HG03442 (cell line): ENCODE data around the gene NFE2L3.
"Not testable (repeated sequence)": the region's sequence is repeated elsewhere in the genome, so short reads cannot be mapped to it uniquely, and the experiment has no call there.

Experiments
- ATAC-seq: cut with Tn5 transposase; IDR thresholded peaks from one replicate; pipeline ENCODE4 v1.9.1; 2021; ENCODE audit warnings: mild to moderate bottlenecking, moderate library complexity; ENCODE audit not compliant: unreplicated experiment

The NFE2L3 gene, protein sequence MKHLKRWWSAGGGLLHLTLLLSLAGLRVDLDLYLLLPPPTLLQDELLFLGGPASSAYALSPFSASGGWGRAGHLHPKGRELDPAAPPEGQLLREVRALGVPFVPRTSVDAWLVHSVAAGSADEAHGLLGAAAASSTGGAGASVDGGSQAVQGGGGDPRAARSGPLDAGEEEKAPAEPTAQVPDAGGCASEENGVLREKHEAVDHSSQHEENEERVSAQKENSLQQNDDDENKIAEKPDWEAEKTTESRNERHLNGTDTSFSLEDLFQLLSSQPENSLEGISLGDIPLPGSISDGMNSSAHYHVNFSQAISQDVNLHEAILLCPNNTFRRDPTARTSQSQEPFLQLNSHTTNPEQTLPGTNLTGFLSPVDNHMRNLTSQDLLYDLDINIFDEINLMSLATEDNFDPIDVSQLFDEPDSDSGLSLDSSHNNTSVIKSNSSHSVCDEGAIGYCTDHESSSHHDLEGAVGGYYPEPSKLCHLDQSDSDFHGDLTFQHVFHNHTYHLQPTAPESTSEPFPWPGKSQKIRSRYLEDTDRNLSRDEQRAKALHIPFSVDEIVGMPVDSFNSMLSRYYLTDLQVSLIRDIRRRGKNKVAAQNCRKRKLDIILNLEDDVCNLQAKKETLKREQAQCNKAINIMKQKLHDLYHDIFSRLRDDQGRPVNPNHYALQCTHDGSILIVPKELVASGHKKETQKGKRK

GRCh38 chr7:26151953-26152781, at the start of gene NFE2L3:
Gene NFE2L3 (plus strand): TSS chr7:26152198. CDS start chr7:26152499, 301 bp downstream.
- ATAC-seq = peak; percentile 54

DNA sequence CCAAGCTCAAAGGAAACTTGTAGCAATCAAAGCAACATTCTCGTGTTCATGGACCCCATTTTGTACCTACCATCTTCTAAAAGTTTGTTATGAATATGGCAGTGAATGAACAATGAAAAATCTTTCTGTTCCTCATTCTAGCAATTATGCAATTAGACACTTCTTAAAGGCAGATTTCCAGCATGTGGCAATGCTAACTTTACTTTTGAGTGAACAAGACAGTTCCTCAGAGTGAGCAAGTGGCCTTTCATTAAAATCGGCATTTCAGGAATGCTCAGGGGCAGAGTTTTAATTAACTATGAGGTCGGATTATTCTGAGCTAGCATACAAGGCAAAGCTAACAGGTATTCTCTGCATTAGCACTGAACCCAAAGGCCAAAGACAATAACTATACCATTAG, 48.4 kb upstream of the NFE2L3 start:
- ATAC-seq = no peak

DNA sequence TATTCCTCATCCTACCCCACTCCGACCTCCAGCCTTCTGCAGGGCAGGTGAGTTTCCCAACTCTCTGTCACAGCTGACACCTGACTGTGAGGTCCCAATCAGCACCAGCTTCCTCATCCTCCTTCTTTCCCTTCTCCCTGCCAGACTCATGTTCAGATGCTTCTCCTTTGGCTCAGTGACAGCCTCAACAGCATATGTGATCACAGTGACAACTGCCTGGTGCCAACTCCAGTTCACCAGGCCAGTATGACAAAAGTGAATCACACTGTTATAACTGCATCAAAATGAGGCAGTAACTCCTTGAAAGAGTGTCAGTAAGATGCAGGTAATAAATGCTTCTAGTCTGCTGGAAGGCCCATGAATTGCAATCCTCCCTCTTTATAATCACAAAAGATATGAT, 46.8 kb upstream of the NFE2L3 start:
- ATAC-seq = no peak

DNA sequence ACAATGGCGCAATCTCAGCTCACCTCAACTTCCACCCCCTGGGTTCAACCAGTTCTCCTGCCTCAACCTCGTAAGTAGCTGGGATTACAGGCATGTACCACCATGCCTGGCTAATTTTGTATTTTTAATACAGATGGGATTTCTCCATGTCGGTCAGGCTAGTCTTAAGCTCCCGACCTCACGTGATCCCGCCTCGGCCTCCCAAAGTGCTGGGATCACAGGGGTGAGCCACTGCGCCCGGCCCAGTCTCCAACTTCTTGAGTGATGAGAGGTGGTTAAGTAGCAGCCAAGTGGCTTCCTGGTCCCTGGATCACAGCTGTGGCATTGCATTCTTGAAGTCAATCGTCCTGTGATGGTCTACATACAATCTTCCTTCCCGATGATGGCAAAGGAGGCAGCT, 46.1 kb upstream of the NFE2L3 start:
- ATAC-seq = no peak

DNA sequence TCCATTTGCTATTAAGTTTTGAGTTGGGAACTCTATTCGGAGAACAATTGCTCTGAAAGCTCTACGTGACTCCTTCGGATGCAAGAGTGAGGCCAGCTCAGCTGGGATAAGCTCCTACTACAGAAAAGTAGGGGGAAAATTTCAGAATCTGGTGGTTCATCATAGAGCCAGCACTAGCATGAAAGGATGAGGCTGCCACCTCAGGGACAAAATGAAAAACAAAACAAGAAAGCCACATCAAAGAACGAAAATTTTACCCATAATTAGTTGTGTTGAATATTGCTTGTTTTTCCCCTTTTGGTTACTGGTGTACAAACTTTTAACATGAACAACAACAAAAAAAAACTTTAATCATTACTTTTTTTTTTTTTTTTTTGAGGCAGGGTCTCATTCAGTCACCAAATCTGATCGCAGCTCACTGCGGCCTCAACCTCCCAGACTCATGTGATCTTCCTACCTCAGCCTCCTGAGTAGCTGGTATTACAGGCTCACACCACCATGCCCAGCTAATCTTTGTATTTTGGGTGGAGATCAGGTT, 39.7 kb upstream of the NFE2L3 start:
- no peak for ATAC-seq

- ATAC-seq = no peak
Measured at GRCh38 chr7:26115650-26116049, 36.3 kb upstream of the NFE2L3 start.

- no peak for ATAC-seq
Measured at GRCh38 chr7:26117142-26117807, 34.7 kb upstream of the NFE2L3 start.

- ATAC-seq = no peak
Measured at GRCh38 chr7:26117970-26118369, 34.0 kb upstream of the NFE2L3 start.

- ATAC-seq = no peak
Measured at GRCh38 chr7:26122745-26123144, 29.3 kb upstream of the NFE2L3 start.

DNA sequence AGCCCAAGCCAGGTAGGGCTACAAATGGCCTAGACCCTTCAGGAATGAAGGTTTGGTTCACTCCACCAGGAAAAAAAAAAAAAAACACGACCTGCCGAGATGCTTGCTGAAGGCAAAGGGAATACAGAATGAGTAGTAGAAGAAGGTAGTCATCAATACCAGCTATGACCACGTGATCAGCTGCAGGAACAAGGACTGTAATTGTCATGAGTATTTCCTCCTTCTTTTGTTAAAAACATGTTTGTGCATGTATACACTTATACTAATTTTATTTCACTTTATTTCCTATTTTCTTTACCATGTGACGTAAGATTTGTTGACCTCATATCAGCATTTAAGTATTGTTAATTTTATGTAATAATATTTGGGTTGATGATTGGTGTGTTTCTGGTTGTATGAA, 27.2 kb upstream of the NFE2L3 start:
- not testable (repeated sequence) for ATAC-seq

DNA sequence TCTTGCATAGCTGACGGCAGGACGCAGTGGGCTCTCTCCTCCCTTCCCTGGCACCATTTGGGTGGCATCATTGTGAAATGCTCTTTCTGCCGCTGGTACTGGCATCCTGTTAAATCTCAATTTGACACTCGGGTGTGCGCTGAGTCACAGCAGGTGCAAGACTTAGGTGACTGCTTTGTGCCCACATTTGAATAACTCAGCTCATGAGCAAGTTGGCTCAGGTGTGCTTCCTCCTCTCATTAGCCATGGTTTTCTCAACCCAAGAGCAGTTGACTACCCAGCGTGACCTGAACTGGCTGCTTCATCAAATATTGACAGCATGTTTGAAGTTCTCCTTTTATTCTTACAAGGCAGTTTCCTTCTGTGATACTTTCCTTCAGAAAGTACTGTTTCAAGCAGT, 24.6 kb upstream of the NFE2L3 start:
- ATAC-seq = no peak

GRCh38 chr7:26131056-26131589, 20.9 kb upstream of the NFE2L3 start:
- no peak for ATAC-seq

DNA sequence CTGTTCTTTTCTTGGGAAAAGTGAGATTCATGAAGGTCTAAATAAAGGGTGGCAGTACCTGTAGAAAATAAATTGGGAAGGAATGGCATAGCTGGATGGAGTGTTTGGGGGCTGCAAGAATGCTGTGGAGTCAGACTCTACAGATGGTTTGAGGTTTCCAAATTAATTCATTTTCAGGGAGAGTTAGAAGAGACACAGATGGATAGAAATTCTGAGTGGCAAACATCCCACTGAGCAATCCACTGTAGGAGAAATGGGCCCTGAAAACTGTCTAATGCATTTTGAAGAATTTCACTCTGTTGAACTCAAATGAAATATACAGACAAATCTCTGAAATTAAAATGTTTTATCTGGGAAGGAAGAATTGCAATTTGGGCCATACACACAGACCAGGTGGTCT, 16.9 kb upstream of the NFE2L3 start:
- no peak for ATAC-seq

DNA sequence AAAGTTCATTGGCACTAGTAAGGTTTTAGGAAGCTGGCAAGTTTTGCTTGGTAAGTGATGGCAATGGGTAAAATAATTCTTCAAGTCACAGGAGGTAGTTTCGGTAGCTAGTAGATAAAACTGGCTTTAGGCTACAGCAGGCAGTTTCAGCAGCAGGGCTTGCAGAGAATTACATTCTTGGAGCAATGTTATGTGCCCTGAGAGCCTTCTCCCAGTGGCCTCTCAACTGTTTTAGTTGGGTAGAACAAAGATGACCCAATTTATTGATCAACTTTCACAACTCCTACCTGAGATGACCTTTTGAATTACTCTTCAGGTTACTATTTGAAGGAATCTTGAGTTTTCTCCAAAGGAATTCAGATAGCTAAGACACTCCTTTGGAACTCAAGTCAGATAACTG, 16.4 kb upstream of the NFE2L3 start:
- no peak for ATAC-seq

DNA sequence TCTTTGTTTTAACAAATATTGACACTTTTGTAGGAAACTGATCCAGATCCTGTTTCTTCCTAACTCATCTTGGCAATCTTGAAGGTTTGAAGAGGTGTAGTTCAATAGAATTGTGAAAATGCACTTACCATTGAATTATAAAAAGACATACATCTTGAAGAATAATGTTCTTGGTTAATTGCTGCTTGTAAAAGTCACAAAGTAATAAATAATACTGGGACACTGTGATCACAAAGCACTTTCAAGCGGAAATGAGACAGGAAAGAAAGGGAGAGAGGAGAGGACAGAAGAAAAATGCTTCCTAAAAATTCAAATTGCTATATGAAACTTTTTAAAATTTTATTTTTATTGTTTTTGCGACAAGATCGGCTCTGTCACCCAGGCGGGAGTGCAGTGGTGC, 15.2 kb upstream of the NFE2L3 start:
- no peak for ATAC-seq

GRCh38 chr7:26140380-26140779, 11.6 kb upstream of the NFE2L3 start:
- ATAC-seq = no peak

DNA sequence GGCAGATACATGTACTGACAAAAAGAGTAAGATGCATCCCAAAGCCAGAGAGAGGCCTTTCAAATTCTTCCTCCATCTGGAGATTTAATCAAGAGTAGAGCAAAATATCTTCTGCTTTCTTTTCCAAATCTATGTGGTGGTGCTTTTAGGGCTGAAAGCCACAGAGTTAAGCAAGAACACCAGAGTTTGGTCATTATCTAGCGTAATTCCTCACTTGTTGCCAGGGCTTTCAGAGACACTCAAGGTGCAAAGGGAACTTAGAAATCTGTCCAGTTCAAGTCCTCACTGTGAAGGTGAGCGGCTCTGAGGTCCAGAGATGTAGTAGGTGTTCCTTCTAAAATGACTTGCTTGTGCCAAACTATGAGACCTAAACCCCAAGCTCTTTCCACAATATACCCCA, 10.9 kb upstream of the NFE2L3 start:
- ATAC-seq = no peak

DNA sequence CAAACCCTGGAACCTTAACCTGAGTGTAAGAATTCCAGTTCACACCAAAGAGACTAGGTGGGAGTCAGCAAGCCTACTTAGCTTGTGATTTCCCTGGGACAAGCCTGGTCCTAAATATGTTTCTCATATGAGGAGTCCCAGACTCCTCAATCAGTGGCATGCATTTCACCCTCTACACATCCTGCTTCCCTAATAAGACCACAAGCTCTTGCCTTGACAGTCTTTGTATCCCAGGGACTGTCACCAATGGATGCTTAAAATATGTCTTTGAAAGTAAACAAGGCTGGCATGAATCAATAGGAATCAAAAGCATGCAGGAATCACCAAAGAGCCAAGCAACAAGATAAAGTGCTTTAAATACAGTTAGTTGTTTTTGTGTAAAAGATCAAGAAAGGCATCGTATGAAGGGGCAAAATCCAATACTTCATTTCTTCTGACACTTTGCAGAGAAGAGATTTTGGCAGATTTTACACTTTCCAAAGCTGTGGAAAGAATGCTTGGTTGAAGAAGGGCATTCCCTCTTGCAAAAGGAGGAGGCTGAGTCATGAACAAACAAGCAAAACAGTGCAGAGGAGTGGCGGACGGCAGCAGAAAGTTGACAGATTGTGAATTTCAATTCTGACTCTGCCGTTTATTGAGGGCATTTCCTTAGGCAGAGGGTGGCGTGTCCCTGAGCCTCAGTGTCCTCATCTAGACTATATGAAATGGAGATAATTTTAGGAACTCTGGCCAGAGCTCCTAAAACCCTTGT, 8.5 kb upstream of the NFE2L3 start:
- ATAC-seq = no peak

GRCh38 chr7:26144184-26145080, 7.6 kb upstream of the NFE2L3 start:
- no peak for ATAC-seq
